ENCODE results near the gene CCDC51.

CCDC51 gene

DNA sequence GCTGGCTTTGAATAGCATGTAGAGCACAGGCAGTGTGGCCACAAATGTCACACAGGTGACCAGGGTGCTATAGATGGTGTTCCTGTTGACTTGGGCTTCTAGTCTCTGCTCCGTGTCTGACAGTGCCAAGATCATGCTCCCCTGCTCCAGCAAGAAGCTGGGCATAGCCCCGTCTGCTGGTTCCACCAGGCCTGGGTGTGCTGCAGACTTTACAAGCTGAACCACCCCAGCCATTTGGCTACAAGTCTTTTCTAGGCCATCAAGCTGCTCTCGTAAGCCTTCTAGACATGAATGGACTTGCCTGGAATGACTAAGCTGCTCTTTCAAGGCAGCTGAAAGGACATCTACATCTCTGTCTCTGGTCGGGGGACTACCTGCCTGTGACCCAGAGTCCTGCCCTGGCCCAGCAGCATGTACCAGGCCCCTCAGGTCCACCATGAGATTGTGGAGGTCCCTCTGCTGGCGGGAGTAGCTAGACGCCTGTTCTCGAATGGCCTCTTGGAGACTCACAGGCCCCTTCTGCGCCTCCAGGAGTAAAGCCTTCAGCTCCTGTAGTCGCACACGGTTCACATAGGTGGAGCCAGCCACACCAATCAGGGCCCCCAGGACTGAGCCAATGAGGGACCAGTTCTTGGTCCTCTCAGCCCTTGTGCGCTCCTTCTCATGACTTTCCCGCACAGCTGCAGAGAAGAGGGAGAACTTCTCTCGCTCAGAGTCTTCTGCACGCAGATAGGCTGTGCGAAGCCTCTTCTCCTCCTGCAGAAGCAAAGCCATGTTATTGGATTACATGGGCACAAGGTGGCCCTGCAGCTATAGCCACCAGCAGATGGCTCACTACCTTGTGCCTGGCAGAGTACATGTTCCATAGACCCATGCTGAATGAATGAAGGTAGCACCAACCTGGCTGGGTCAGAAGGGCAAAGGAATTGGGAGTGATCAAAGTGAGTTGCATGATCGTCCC, 7.2 kb downstream of the CCDC51 start:
- no peak for DNase-seq

DNA sequence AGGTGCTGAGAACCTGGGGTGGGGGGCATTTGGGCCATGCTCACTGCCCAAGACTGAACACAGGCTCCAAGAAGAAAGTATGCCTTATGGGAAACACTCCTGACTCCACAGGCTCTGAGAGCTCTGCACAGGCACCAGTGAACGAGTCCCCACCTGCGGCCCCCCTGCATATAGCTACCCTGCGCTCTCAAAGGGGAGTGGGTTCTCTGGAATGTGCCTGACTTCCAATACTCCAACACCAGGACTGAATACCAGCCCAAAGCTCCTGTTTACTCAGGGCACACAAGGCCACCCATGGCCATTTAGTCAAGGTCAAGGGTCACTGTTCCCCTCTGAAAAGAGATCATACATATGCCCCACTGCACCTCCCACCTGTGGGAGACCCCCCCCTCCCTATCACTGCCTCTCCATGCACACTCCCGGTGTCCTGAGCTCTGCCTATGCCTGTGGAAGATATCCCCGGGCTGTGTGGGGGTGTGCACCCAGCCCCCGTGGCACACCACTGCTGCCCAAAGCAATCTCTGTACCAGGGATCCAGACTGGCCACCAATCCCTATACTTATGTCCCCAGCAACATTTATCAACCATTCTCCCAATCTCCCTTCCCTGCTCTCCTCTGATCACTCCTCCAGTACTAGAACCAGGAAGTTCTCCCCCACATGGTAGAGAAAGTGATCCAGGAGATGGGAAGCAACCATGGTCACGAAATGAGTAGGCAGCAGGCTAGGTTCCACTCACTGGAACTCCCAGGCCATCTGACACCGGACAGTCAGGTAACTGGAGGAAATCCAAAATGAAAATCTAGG, 8.5 kb downstream of the CCDC51 start:
- DNase-seq, result no peak

DNA sequence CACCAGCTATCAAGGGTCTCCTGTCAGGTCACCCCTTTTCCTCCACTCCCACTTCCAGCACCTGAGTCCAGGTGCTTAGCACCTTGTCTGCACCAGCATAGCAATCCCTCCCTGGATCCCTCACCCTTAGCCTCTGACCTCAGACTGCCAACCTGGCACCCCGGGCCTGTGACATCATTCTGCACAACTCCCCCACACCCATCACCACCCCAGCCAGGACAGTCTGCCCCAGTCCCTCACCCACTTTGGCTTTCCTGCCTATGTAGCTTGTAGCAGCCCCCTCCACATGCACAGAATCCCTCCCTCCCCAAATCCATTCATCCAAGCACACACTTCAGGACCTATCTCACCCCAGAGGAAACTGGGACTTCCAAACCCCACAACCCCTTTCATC, 9.2 kb downstream of the CCDC51 start:
- no peak for DNase-seq

DNA sequence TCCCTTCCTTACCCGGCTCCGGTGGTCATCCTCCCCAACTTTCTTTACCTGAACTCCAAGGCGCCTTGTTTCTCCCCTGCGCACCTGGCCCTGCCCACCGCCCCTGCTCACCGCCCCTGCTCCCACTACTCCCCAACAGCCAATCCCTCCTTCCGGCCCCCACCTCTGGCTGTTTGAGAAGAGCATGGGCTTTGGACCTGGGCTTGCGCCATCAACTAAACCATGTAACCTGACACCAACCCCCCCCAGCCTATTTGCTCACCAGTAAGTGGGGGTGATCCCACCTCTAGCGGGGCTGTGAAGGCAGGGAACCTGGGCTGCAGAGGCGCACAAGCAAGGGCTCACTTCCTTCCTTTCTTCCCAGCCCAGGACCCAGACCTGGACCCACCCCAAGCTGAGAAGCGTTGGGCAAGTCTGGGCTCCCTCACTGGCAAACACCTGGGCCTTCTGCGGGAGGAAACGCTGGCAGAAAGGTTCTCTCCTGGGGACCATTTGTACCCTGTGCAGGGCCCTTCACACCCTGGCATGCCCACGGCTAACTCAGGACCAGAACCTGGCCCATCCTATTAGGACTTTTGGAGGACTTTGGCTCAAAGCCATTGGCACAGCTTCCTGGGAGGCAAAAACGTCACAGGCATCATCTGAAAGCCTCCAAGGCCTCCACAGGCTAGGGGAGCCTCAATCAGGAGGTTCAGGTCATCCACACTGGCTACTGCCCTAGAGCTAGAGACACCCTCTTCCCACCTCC, 9.8 kb downstream of the CCDC51 start, which contains the start of gene PLXNB1:
TSS of gene PLXNB1 (minus strand) at position 127 of the 748 bp plus-strand sequence. CDS start 5,475 bp downstream, outside the sequence.
- DNase-seq, result no peak

DNA sequence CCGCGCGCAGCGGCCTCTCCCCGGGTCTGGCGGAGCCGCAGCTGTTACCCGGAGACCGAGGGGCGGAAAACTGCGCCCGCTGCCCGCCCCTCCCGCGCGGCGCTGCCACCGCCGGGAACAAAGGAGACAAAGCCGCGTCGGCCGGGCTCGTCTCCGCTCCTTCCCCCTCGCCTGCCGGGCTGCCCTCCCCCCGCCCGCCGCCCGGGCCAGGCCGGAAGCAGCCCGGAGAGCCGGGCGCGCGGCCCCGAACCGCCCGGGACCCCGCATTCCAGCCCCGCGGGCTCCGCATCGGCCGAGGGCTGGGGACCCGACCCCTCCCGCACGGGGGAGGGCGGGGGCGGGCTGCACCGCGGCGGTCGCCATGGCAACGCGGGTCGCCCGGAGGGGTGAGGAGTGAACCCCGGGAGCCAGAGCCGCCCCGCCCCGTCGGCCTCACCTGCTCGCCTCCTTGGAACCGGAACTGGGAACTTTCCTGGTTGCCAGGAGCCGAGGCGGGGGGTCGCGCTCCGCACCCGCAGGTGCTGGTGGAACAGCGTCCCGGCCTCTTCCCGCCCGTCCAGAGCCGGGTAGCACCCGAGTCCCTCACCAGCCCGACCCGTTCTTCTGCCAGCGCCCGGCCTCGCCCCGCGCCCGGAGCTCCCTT, 10.5 kb downstream of the CCDC51 start:
- no peak for DNase-seq

DNA sequence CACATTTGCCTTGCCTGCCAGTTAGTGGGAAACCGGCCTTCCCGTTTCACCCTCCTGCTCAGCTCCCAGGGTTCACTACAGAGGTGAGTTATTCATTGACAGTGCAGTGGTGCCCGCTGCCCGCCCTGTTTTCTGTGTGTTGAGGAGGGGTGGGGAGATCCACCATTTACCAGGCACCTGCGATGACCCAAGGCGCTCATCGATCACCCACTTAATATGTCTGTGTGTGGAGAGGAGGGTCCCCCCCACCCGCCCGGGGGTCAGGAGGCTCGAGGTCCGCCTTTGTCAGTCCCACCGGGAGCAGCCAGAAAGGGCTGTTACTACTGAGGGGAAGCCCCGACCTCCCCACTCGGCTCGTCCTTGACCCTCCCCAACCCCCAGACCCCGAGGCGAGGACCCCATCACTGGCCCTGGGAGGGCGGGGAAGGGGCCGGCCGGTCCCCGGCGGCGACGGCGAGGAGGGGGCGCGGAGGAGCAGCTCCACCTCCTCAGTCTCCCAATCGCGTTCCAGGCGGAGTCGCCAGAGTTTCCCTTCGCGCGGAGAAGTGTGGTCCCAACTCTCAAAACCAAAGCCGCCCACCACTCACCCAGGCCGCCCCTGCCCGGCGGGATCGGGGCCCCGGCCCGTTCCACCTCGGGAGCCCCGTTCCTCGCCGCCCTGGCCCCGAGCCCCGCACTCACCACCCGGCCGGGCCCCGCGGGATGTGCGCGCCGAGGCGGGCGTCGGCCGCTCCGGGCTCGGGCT, 11.2 kb downstream of the CCDC51 start:
- no peak for DNase-seq

DNA sequence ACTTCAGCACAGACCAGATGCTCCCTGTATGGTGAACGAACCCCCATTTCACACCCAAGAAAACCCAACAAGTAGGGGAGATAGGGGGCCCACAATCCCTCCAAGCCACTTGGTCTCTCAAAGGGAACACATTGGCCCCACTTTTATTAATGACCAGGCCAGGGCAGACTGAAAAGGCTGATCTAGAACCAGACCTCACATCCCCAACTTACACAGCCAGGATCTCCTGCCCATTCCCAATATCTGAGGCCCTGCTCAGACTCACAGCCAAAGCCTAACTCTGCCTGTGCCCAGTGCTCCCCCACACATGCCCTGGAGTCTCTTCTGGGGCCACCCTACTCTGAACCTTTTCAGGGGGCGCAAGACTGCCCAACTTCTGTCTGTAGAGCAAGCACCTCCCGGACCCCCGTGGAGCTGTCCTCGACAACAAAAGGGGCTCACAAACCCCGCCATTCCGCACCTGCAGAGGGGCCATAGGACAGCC, 11.8 kb downstream of the CCDC51 start:
- DNase-seq, result no peak

DNA sequence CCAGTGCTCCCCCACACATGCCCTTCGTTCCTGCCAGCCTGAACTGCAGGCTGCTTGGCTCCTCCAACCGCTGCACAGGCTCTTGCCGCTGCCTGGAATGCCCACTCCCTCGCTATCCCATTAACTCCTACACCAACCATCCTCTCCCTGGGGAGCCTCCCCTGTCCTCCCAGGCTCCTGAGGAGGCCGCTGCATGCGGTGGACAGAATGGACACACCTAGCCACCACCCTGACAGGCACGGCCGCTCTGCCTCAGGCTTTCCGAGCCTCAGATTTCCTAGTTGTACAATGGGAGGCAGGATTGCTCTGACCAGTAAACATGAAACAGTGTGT, 12.3 kb downstream of the CCDC51 start:
- no peak for DNase-seq

DNA sequence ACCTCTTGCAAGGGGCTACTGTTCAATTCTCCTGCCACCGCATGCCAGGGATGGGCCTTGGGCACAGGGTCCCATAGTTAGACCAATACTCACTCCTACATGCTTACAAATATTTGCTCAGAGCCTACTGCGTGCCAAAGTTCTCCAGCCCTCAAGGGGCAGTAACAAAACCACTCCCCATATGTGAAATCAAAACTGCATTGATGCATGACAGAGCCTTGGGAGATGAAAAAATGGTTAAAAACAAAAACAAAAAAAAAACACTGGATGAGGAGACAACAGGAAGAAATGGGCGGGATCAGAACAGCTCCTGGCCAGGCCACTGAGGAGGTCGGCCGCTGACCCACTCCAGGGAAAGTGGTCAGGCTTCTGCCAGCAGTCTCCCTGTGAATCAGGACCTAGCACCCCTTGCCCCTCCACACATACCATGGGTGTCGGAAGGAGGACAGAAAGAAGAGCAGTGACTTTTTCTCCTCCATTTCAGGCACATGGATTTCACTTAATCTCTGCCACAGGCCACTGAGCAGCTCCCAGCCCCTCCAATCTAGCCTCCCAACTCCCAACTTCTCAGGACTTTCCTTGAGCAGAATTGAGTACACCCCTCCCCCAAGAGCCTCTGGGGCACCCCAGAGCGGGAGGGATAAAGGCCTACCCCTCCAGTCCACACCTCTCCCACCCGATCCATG, 12.8 kb downstream of the CCDC51 start:
- no peak for DNase-seq

DNA sequence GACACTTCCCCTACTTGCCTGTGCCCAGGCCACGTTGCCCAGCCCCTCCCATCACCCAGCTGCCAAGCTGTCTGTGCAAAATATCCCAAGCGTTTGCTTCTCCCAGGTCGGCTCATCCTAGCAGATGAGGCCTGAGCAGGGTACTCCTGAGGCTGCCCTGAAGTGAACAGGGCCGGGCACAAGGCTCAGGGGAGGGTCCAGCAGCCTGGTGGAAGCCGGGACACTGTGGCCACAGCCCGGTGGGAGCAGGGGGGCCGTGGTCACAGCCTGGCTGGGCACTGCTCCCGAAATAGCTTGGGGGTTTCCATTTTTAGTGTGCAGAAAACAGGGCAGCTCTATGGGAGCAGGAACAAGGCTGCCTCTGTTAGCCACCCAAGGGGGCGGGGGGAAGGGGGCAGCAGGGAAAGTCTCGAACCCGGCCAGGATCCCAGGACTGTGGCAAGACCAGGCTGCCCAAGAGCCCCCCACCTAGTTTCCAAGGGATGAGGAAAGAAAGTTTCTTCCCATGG, 13.5 kb downstream of the CCDC51 start:
- no peak for DNase-seq

DNA sequence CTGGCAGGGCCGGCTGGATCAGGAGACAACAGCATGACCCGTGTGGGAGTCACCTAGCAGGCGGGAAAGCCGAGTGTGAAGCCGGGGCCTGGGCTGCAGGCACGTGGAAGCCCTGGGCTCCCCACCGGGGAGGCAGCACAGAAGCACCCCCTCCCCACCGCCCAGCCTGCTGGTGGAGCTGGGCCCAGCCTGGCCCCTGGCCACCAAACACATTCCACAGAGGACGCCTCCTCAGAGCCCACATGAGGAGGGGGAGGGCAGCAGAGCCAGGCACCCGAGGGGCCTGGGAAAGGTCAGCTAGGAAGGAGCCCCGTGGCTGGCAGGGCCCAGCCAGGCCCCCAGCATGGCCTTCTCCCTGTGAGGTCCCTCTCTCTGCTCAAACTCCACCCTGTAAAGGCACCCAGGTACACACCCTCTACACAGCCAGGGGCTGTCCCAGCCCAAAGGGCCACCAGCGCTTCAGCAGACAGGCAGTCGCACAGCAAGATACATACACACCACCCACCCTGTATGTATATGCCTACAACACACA, 14.6 kb downstream of the CCDC51 start:
- no peak for DNase-seq

DNA sequence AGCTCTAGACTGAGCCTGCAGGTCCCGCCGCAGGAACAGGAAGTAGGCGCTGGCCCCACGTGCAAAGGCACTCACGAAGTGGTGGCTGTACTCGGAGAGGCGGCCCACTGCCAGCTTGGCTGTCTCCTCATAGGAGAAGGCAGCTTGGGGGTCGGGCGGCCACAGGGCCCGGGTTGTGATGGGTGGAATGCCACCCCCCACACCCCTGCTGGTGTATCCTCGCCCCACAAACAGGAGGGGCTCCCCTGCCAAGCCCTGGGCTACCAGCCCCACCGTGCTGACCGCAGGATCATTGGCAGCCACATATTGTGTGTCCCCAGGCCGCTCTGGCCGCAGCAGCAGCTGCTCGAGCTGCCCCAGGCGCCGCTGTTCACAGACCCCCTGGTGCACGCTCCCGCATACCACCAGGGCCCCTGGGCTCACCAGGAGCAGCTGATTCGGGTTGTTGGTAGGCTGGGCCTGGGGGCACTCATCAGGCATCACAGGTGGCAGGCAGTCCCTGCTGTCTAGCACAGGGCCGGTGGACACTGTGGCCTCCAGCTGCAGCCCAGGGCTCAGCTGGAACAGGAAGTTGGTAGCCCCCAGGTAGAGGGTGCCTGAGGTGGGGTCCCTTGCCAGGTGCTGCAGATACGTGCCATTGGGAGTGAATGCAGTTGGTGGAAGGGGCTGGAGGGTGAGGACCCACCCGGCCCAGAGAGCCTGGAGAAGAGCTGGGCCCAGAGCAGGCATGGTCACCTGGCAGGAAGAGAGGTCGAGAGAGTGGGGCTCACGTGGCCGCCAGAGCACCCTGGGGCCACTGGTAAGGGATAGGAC, 15.8 kb downstream of the CCDC51 start:
- no peak for DNase-seq

DNA sequence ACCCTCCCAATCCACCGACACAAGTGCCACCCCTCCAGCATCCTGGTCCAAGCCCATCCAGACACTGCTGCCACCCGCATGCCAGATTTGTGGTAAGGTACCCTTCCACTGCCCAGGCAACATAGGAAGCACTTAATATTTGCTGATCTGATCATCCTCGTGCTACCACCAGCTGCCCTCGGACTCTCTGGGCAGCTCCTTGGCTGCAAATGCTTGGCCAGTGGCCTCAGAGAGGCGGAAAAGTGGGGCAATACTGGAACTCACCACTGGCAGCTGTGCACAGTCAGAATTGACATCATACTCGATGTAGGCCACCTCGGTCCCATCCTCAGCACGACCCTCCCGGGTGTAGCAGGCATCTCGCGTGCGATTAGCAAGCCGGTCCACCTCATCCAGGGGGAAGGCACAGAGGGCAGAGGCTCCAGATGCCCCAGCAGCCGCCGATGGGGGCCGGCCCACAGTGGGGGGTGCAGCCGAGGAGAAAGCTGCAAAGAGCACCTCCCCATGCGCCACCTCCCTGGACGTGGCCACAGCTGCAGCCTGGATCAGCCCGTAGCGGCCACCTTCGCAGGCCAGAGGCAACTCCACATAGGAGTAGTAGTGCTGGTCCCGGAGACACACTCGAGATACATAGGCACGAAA, 16.6 kb downstream of the CCDC51 start:
- no peak for DNase-seq

DNA sequence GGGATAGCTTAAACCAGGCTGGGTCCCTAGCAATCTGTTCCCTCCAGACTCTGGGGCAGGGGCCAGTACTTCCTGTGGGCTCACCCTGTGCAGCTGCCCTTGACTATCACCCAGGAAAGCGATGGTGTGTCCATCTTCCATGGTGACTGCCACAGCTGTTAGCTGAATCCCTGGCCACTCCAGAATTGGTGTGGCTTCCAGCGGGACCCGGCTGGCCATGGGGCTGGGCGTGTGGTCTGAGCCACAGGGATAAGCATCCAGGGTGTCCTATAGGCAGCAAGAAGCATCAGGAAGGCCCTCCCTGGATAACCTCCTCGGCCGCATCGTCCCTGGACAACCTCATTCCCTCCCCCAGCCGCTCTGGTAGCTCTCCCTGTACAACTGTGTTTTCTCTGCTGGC, 17.2 kb downstream of the CCDC51 start:
- DNase-seq, result no peak

DNA sequence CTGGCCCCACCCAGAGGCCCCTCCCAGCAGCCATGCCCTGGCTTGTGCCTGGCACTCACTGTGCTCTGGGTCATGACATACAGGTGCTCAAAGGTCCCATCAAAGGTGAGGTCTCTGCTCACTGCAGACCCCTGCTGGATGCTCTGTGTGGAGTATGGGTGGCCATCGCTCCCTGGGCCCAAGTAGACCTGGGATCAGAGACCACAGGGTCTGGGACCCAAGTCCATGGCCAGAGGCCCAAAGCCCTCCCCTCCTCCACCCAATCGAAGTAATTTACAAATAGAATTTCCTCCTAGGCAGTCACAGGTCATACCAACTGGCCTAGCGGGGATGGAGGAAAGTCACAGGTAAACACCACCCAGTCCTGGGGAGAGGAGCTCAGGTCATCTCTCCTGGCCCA, 17.6 kb downstream of the CCDC51 start:
- DNase-seq, result no peak

DNA sequence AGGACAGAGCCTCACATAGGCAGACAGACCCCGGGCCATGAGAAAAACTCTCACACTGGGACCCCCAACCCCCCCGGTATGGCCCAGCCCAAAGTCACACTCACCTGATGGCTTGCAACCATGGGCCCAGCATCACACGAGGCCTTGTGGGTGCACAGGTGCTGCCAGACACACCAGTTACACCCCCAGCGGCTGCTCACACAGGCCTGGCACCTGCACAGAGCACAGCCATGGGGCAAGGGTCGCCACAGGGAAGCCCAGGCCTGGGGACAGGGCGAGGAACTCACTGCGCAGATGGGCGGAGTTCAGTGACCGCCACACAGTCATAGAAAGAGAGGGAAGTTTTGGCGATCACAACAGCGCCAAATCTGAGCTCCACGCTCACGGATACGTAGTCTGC, 19.4 kb downstream of the CCDC51 start:
- DNase-seq, result no peak

DNA sequence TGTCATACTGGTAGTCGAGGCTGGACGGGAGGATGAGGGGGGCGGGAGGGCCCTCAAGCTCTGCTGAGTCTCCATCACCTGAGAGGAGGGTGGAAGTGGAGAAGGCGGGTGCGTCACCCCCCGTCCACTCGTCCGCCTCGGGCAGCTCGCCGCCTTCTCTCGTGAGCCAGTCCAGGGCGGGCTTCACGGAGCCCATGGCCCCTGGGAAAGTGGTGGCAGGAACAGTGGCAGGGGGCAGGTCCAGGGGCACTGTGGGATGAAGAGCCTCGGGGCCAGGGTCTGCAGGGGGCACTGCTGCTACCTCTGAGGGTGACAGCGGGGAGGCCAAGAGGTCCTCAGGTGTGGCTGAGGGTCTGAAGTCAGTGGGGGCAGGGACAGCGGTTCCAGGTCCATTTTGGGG, 20.3 kb downstream of the CCDC51 start:
- DNase-seq, result no peak

DNA sequence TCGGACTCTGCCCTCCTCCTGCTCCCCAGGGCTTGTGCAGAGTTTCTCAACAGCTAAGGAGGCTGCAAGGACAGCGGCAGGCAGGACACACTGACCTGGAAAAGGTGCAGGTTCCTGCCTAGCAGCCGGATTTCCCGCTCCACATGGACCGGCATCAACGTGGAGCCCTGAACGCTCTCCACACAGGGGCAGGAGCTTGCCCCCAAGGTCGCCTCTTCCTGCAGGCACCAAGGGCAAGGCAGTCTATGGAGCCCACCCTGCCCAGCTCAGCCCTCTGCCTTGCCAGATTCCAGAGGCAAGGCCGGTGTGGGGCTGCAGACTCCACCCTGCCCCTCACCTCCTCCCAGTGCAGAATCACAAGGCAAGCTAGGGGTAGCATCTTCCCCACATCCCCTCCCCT, 20.8 kb downstream of the CCDC51 start:
- no peak for DNase-seq

DNA sequence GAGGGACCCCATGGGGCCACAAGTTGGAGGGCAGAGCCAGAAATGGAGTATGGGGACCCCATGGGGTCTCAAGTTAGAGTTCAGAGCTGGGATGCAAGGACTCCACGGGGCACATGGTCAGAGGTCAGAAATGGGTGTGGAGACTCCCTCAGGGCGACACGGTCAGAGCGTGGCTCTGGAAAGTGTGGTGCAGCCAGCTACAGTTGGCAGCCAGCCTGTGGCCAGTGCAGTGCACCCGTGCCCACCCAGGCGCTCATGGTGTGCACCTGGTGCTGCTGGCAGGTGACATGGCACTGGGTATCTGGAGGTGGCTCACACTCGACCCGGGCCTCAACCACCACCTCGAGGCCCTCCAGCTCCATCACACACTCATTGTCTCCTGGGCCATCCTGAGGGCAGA, 21.3 kb downstream of the CCDC51 start:
- no peak for DNase-seq

Measured in NCI-H524 treated with DMSO at 0.1 percent for 48 hours (cell line).